GM19452 (cell line): ENCODE results near the gene FGF18.
"Not testable (repeated sequence)": the region's sequence is repeated elsewhere in the genome, so short reads cannot be mapped to it uniquely, and the experiment has no call there.

Source experiments
- ATAC-seq: cut with Tn5 transposase; IDR thresholded peaks from one replicate; pipeline ENCODE4 v1.9.1; 2021; ENCODE audit not compliant: unreplicated experiment

Gene FGF18

DNA sequence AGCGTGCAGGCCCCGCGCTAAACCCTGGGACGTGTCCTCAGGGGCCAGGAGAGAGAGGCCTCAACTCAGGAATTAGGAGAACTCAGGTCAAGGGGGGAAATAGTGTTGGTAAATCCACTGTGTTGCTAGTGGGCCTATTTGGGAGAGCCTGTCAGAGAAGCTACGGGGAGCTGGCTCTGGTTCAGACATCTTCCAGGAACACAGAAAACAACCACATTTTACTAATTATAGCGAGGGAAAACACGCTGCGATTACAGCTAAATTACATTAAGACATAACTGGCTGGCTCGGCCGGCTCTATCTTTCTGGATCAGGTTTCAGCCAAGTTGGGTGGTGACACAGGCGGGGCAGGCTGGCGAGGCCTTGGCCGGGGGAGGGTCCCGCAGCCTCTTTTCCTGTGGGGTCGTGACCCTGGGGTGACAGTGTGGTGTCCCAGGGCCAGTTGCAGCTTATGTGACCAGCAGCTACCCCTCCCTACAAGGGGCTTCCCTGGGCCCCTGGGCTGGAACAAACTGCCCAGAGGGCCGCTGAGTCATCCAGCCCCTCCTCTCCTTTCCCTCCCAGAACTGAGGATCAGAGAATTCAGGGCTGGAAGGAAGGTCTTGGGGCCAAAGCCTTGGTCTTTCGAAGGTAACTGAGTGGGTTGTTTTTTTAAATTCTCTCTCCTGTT lies 75.1 kb downstream of the FGF18 start:
- ATAC-seq = no peak

DNA sequence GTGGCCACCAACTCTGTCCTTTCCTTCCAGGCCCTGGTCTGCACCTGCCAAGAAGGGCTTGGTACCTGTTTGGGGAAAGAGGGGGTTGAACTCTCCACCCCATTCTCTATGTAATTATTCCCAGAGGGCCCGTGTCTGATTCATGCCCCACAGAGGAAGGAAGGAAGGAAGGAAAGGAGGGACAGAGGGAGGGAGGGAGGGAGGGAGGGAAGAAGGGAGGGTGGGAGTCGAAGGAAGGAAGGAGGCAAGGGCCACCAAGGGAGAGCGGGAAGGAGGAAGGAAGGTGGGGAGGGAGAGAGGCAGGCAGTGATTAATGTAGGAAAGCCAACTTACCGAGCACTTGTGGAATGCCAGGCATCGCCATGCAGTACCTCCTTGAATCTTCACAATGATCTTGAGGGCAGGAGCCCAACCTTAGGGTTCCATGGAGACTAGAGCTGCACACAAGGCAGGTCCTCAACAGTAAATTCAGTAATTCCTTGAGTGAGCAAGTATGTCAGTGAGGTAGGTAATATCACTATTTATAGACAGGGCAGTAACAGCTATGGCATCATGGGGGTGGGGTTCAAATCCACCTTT lies 75.8 kb downstream of the FGF18 start:
- no peak for ATAC-seq

DNA sequence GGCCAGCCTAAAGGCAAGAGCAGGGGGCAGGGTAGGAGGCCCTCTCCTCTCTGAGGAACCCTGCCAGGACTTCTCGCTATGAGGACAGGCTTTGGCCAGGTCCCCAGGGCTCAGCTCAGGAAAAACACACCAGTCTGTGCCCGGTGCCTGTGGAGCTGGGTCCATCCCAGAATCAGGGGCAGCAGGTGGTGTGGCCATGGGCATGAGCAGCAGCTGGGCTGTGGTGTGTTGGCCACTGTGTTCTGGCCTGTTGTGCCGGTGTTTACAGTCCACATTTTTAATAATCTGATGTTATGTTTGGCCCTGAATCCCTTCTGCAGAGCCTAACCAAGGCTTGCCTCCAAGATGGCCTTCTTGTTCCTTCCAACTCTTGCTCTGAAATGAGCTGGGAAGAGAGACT lies 77.0 kb downstream of the FGF18 start:
- ATAC-seq = no peak

DNA sequence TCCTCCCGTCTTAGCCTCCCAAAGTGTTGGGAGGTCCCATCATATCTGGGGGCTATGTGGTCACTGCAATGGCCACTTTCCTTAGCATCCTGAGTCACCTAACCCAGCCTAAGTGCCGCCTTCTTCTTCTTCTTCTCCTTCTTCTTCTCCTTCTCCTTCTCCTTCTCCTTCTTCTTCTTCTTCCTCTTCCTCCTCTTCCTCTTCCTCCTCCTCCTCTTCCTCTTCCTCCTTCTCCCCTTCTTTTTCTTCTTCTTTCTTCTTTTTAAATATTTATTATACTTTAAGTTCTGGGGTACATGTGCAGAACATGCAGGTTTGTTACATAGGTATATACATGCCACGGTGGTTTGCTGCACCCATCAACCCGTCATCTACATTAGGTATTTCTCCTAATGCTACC lies 78.0 kb downstream of the FGF18 start:
- not testable (repeated sequence) for ATAC-seq

DNA sequence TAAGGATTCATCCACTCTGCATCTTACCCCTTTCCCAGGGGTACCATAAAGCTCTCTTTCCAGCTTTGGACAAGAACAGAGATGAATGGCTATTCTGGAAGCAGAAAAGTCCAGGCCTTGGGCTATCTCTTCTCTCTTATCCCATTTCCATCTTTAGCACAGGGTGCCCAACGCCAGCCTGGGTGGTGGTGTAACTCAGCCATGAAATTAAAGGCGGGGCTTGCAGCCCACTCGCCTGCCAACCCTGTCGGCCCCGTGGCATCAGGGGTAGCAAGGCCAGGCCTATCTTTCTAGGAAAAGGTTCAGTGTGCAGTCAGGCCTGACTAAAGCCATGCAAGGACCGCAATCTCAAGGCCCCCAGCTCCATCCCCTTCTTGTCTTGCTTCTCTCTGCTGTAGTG lies 78.7 kb downstream of the FGF18 start:
- no peak for ATAC-seq

DNA sequence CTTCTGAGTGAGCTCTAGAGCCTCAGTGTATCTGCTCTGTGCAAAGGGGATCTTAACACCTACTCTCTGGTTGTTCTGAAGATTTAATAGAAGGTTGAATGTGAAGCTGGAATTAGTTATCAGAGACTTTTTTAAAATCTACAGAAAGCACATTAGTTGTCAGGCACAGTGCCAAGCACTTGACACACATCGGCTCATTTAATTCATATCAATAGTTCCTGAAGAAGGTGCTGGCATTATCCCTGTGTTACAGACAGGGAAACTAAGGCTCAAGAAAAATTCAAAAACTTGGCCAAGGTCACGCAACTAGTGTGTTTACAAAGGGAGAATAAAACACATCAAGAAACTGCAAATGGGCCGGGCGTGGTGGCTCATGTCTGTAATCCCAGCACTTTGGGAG lies 80.2 kb downstream of the FGF18 start:
- no peak for ATAC-seq

DNA sequence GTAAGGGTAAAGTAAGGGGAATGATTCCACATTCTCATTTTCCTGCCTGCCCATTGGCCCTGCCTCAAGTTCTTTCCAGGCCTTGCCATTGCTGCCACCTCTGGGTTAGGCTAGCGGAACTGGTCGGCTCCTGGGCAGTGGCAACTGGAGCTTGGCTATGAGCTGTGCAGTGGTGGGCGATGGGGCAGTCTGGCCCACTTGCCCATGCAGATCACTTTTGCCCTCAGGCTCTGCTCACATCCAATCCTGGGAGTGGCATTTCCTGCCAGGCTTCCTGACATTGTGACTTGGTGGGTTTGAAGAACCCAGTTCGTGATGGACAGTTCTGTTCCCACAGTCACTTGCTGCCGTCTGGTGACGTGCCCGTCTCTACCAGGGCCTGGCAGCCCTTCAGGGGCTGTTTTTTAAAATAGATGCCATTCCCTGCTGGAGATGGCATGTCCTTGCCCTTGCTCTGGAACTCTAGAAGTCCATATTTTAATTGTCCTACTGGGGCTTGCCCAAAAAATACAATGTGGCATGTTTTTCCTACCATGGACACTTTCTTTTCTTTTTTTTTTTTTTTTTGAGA lies 86.1 kb downstream of the FGF18 start:
- no peak for ATAC-seq

DNA sequence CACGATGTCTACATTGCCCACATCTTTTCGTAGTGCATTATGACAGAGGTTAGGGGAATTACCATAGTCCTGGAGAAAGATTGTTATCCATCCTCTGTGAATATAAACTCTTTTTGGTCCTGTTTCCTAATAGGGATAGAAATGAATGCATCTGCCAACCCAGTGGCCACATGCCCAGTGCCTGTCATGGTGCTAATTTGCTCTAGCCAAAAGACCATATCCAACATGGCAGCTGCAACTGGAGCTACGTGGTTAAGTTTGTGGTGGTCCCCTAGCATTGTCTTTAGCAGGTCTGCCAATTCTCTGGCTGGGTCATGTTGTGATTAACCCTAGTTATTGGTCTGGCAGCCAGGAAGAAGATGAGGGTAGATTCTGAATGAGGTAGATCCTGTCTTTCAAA lies 87.5 kb downstream of the FGF18 start:
- ATAC-seq = no peak
